Activated T-cell treated with anti-CD3 and anti-CD28 coated beads, Interleukin-2, amount 50 U/mL, for 48 hours (primary cell): ENCODE results near the gene ZNF45.
"Not testable (repeated sequence)": the region's sequence is repeated elsewhere in the genome, so short reads cannot be mapped to it uniquely, and the experiment has no call there.

Experiments
- DNase-seq, 2 experiments: peaks; one replicate each; pipeline ENCODE4 v3.0.0-alpha.2; 2020

ZNF45 gene

DNA sequence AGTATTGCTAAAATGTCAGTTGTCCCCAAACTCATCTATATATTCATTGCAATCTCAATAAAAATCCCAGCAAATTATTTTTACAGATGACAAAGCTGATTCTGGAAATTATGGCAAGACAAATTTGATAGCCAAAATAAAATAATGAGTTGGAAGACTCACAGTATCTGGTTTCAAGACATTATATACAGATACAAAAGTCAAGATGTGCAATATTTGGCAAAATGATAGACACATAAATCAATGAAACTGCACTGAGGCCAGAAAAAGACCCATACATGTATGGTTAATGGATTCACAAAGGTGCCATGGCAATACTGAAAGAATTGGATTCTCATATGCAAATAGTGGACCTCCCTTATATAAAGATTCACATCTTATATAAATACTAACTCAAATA is 24.2 kb downstream of the ZNF45 start:
- DNase-seq: no peak

DNA sequence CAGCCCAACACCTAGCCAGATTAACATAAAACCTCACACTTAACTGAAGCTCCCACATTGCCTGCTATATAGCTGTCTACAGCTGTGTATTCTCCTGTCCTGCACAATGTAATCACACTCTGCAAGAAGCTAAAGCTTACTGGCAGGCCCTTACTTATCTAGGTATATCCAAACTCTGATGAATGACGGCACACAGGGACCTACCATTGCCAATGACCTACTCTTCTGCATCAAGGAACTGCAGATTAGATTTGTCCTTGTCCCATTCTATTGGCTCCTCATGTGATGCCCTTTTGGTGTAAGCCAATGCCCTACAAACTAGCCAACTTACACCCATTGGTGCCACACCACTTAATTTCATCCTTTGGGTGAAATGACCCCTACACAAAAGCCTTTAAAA is 26.4 kb downstream of the ZNF45 start:
- no peak for DNase-seq

DNA sequence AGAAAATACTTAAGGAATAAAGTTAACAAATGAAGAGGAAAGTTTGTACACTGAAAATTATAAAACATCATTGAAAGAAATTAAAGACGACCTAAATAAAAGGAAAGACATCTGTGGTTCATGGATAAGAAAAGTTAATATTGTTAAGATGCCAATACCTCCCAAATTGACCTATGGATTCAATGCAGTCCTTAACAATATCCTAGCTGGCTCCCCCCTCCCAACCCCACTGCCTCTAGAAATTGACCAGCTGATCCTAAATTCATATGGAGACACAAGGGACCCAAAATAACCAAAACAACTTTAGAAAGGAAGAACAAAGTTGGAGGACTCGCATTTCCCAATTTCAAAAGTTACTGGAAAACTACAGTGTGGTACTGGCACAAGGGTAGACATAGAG is 28.3 kb downstream of the ZNF45 start:
- DNase-seq: no peak

DNA sequence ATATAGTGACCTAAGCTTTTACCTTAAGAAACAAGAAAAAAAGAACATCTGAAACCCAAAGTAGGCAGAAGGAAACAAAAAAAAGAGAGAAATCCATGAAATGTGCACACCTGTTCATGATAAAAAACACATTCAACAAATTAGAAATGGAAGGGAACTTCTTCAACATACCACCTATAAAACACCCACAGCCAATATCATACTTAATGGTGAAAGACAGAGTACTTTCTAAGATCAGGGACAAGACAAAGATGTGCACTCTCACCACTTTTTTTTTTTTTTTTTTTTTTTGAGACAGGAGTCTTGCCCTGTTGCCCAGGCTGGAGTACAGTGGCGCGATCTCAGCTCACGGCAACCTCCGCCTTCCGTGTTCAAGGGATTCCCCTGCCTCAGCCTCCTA is 29.2 kb downstream of the ZNF45 start:
- DNase-seq: no peak

DNA sequence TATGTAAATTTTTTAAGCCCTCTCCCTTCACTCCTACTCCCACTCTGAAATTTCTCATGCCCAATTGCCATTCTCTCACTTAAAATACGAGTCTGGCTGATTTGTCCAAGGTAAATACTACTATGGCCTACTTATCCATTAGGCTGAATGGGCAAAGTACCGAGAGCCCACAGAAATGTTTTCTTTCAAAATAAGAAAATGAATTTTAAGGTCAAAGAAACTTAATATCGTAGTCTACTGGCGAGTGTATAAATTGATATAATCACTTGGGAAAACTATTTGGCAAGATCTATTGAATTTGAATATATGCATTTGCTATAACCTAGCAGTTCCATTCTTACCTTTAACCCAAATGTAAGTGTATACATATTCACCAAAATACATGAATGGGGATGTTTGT is 32.7 kb downstream of the ZNF45 start:
- no peak for DNase-seq

DNA sequence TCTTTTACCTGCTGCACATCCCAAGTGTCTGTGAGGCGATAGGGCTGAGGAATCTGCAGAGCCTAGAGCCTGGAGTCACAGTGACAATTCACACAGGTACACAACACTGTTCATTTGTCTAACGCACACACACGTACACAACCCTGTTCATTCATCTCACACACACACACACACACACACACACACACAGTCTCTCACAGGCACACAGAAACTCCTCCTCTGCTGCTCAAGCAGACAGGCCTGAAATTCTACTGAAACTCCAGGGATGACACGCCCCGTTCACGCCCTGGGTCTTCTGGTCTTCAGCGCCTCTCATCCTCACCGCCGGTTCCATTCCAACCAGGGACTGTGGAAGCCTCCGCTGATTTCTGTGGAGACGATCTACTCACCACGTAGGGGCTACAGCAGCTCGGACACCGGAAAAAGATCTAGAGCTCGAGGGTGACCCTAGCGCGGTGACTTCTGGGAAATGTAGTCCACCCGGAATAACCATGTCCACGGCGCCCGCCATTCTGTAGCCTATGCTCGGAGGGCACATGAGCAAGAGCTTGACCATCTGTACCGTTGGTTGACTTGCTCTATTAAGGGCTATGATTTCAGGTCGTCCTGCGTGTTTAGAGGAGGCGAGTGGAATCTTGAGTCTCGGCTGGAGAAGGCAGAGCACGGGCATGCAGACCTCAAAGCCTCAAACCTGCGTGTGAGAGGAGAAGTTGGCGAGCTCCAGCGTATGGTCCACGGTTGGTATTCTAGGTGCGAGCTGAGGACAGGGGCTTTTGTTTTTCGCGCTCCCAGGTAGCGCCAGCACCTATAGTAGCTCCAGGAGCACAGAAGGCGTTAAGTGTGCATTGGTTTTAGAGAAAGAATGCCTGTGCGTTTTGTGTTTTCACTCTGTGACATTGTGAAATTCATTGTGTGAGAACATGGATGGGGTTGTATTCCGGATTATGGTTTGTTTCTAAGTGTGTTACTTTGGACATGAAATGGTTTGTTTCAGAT is 33.4 kb downstream of the ZNF45 start:
- DNase-seq: peak; percentile 77 to 81

DNA sequence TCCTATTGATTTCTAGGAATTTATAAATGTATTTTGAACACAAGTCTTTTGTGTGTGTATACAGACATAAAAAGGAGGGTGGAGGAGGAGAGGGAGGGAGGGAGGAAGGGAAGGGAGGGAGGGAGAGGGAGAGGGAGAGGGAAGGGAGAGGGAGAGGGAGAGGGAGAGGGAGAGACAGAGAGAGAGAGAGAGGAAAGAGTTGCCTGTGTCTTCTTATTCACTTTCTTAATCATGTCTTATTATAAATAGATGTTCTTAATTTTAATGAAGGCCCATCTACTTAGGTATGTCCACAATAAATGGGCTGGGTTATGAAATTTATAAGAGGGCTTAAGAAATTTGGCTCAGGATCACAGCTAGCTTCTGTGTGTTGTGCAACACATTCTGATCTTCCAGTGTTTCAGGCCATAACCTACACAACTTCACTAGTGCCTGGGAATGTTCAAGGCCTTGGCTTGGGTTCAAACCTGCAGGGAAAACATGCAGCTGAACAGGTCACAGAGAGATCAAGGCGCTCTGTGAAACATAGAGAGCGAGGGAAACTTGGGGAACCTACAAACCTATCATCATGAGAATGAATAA is 39.3 kb downstream of the ZNF45 start:
- no peak for DNase-seq

DNA sequence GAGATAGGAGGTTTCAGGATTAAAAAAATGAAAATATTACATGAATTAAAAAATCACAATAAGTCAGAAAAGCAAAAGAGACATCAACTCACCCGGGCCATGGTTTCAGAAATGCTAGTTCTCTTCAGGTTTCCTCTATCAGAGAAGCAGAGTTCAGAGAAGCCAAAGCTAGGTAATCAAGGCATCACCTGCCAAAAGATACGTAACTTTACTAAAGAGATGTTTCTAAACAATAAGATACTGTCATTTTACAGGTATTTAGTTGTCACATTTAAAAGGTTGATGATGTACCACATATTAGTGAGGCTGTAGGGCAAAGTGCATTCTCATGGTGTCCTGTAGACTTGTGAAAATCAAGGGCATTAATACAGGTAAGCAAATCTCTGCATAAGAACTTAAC is 51.2 kb downstream of the ZNF45 start, which contains the start of gene ZNF404:
Gene ZNF404, minus strand, starts transcription at position 101 of the 400 bp plus-strand sequence.
- DNase-seq: no peak

DNA sequence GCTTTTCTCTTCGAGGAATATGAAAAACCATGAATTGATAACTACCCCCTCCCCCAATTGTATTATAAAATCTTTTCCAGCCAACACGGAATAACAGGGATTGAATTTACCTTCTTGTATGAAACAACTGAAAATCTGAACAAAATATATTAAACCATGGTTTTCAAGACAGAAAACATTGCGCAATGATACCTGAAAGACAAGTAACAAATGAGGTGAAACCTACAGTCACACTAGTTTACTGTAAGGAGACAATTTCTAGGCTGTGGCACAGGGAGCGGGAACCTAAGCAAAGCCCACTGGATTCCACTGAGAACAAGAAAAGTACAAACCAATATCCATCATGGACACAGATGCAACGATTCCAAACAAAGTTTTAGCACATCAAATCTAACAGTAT is 54.6 kb downstream of the ZNF45 start:
- DNase-seq: no peak

DNA sequence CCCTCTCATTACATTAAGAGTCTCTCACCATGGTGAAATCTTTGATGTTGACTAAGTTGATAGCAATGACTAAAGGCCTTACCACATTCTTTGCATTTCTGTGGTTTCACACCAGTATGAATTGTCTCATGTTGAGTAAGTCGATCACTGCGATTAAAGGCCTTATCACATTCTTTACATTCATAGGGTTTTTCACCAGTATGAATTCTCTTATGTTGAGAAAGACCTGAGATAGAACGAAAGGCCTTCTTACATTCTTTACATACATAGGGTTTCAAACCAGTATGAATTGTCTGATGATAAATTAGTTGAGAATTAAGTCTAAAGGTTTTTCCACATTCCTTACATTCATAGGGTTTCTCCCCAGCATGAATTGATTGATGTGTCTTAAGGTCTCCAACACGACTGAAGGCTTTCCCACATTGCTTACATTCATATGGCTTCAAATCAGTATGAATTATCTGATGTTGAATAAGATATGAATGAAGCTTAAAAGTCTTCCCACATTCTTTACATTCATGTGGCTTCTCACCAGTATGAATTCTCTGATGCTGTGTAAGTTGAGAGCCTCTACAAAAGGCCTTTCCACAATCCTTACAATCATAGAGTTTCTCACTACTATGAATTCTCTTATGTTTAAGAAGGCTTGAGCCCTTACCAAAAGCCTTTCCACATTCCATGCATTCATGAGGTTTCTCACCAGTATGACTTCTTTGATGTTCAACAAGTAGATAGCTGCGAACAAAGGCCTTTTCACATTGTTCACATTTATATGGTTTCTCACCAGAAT is 62.3 kb downstream of the ZNF45 start:
- DNase-seq: no peak

DNA sequence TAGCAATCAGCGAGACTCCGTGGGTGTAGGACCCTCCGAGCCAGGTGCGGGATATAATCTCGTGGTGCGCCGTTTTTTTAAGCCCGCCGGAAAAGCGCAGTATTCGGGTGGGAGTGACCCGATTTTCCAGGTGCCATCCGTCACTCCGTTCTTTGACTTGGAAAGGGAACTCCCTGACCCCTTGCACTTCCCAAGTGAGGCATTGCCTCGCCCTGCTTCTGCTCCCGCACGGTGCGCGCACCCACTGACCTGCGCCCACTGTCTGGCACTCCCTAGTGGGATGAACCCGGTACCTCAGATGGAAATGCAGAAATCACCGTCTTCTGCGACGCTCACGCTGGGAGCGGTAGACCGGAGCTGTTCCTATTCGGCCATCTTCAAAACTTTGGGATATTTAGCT is 68.2 kb downstream of the ZNF45 start:
- not testable (repeated sequence) for DNase-seq
